H1 (cell line): ENCODE data around the gene ZBTB45. TPM values are rescaled to one million over a fixed set of nuclear protein-coding genes. Genes with fewer than 3 reads are reported as not detected.

Experiments
- CTCF ChIA-PET: fragments of 300-600 bp; sonication (Branson Sonifier 250); formaldehyde crosslinking; loops from one replicate; lab custom pipeline; 2021; ENCODE audit not compliant: partially characterized antibody; lab: Charles Lee
- POLR2A ChIA-PET: fragments of 300-600 bp; sonication (Branson Sonifier 250); formaldehyde crosslinking; loops from one replicate; lab custom pipeline; 2021; ENCODE audit warnings: inconsistent platforms; ENCODE audit not compliant: partially characterized antibody; lab: Charles Lee
- DNase-seq, 2 experiments: peaks; one replicate each; pipeline versions ENCODE4 v3.0.0 to v3.0.0-alpha.2; 2010 to 2022; ENCODE audit warnings: low spot score in 2 of 2, low read depth in 1 of 2, mixed read lengths in 1 of 2
- FAIRE-seq: peaks from 2 replicates; lab custom pipeline; 2011; peaks lifted over from hg19 to GRCh38; lab: Jason Lieb, UNC
- H2AFZ ChIP-seq: 2 replicates; pipeline ENCODE4 v1.8.1; 2012; ENCODE audit warnings: low read length, inconsistent platforms
- H2AK5ac ChIP-seq: 2 replicates; pipeline ENCODE4 v1.6.1; 2013; ENCODE audit warnings: low read depth, low read length
- H2BK120ac ChIP-seq: replicated peaks from 2 replicates; pipeline ENCODE3; 2013; ENCODE audit warnings: low read depth, low read length, inconsistent platforms
- H2BK12ac ChIP-seq: 2 replicates; pipeline ENCODE4 v1.6.1; 2013; ENCODE audit warnings: low read depth, low read length
- H2BK15ac ChIP-seq: 2 replicates; pipeline ENCODE4 v1.6.1; 2013; ENCODE audit warnings: low read length
- H2BK20ac ChIP-seq: 2 replicates; pipeline ENCODE4 v1.6.1; 2013; ENCODE audit warnings: low read length
- H2BK5ac ChIP-seq: 2 replicates; pipeline ENCODE4 v1.6.1; 2013; ENCODE audit warnings: low read depth, low read length
- H3K14ac ChIP-seq: 2 replicates; pipeline ENCODE4 v1.6.1; 2013; ENCODE audit warnings: inconsistent platforms; ENCODE audit not compliant: insufficient read length
- H3K18ac ChIP-seq: 2 replicates; pipeline ENCODE4 v1.6.1; 2013; ENCODE audit warnings: low read length; ENCODE audit errors: extremely low read depth
- H3K23ac ChIP-seq: 2 replicates; pipeline ENCODE4 v1.6.1; 2013; ENCODE audit warnings: inconsistent platforms; ENCODE audit not compliant: insufficient read length
- H3K23me2 ChIP-seq: 2 replicates; pipeline ENCODE4 v1.6.1; 2013; ENCODE audit warnings: low read depth, low read length
- H3K27ac ChIP-seq: 2 replicates; pipeline ENCODE4 v1.6.1; 2011; ENCODE audit warnings: low read depth, low read length, inconsistent platforms
- H3K27me3 ChIP-seq, 4 experiments: replicated peaks in 1 of 4; 1 replicate in 1 of 4; 2 replicates in 3 of 4; pipeline versions ENCODE4 v1.6.1 to v1.8.1; 2011 to 2013; ENCODE audit warnings: low read length in 3 of 4, mild to moderate bottlenecking in 3 of 4, inconsistent platforms in 2 of 4, mixed read lengths in 2 of 4, moderate library complexity in 1 of 4; ENCODE audit not compliant: control insufficient read depth in 3 of 4, insufficient read depth in 3 of 4; ENCODE audit errors: extremely low read depth in 1 of 4
- H3K36me3 ChIP-seq, 4 experiments: 2 replicates each; pipeline versions ENCODE4 v1.6.1 to v1.8.1; 2011 to 2013; ENCODE audit warnings: mild to moderate bottlenecking in 4 of 4, low read length in 3 of 4, moderate library complexity in 2 of 4, control low read depth in 1 of 4, inconsistent platforms in 1 of 4; ENCODE audit not compliant: insufficient read depth in 4 of 4, control insufficient read depth in 2 of 4
- H3K4ac ChIP-seq: replicated peaks from 2 replicates; pipeline ENCODE3; 2013; ENCODE audit warnings: low read length, low read depth, mixed read lengths, inconsistent platforms; ENCODE audit not compliant: insufficient read length
- H3K4me1 ChIP-seq, 4 experiments: replicated peaks in 1 of 4; 1 replicate in 1 of 4; 2 replicates in 3 of 4; pipeline versions ENCODE4 v1.6.1 to v1.8.1; 2011 to 2013; ENCODE audit warnings: low read length in 3 of 4, inconsistent platforms in 2 of 4, mixed read lengths in 1 of 4; ENCODE audit not compliant: insufficient read depth in 4 of 4, control insufficient read depth in 3 of 4
- H3K4me2 ChIP-seq, 2 experiments: 2 replicates each; pipeline versions ENCODE4 v1.6.1 to v1.8.1; 2011 to 2013; ENCODE audit warnings: low read depth in 2 of 2, low read length in 2 of 2, control low read depth in 1 of 2, inconsistent platforms in 1 of 2, mild to moderate bottlenecking in 1 of 2; ENCODE audit not compliant: insufficient read depth in 1 of 2
- H3K4me3 ChIP-seq, 4 experiments: fragments of 200-600, 300-600 bp in 1 of 4; sonication (generic), shearing (Covaris generic), sonication (Bioruptor Twin) in 1 of 4; 2 replicates each; pipeline versions ENCODE4 v1.5.1 to v1.8.1; 2011 to 2016; ENCODE audit warnings: low read length in 4 of 4, low read depth in 3 of 4, control low read depth in 2 of 4, inconsistent platforms in 2 of 4, mild to moderate bottlenecking in 2 of 4, mixed read lengths in 1 of 4, moderate library complexity in 1 of 4; ENCODE audit not compliant: insufficient read depth in 2 of 4; ENCODE audit errors: extremely low read depth in 1 of 4
- H3K56ac ChIP-seq: replicated peaks from 2 replicates; pipeline ENCODE3; 2013; ENCODE audit warnings: low read depth, mild to moderate bottlenecking, mixed read lengths, low read length, inconsistent platforms; ENCODE audit not compliant: insufficient read length
- H3K79me1 ChIP-seq: 2 replicates; pipeline ENCODE4 v1.6.1; 2013; ENCODE audit warnings: low read depth, low read length, control low read depth
- H3K79me2 ChIP-seq, 2 experiments: 2 replicates each; pipeline versions ENCODE4 v1.6.1 to v1.8.1; 2012 to 2013; ENCODE audit warnings: low read length in 2 of 2, mild to moderate bottlenecking in 2 of 2, inconsistent platforms in 1 of 2; ENCODE audit not compliant: insufficient read depth in 2 of 2, control insufficient read depth in 1 of 2
- H3K9ac ChIP-seq, 4 experiments: replicated peaks in 1 of 4; 1 replicate in 1 of 4; 2 replicates in 3 of 4; pipeline versions ENCODE4 v1.6.1 to v1.8.1; 2011 to 2013; ENCODE audit warnings: low read depth in 3 of 4, low read length in 3 of 4, control low read depth in 2 of 4, mild to moderate bottlenecking in 2 of 4, moderate library complexity in 2 of 4, inconsistent platforms in 1 of 4; ENCODE audit errors: extremely low read depth in 1 of 4
- H3K9me3 ChIP-seq, 2 experiments: 2 replicates each; pipeline versions ENCODE4 v1.6.1 to v1.8.1; 2012 to 2013; ENCODE audit warnings: mild to moderate bottlenecking in 2 of 2, moderate library complexity in 2 of 2, control low read depth in 1 of 2, inconsistent platforms in 1 of 2, low read depth in 1 of 2, low read length in 1 of 2, mixed read lengths in 1 of 2; ENCODE audit not compliant: insufficient read depth in 2 of 2
- H4K20me1 ChIP-seq, 2 experiments: replicated peaks in 1 of 2; 2 replicates each; pipeline versions ENCODE3 to v1.8.1; 2011 to 2013; ENCODE audit warnings: inconsistent platforms in 2 of 2, low read length in 2 of 2, mild to moderate bottlenecking in 1 of 2; ENCODE audit not compliant: insufficient read depth in 2 of 2, control insufficient read depth in 1 of 2
- H4K5ac ChIP-seq: 2 replicates; pipeline ENCODE4 v1.6.1; 2013; ENCODE audit warnings: low read length, low read depth, mixed read lengths, inconsistent platforms; ENCODE audit not compliant: insufficient read length
- H4K8ac ChIP-seq: 2 replicates; pipeline ENCODE4 v1.8.0; 2013; ENCODE audit warnings: mild to moderate bottlenecking, moderate library complexity, low read length, inconsistent platforms; ENCODE audit not compliant: insufficient read depth; ENCODE audit errors: extremely low read depth
- H4K91ac ChIP-seq: replicated peaks from 2 replicates; pipeline ENCODE3; 2013; ENCODE audit warnings: low read length, mixed read lengths, inconsistent platforms; ENCODE audit not compliant: insufficient read length
- POLR2AphosphoS5 ChIP-seq: IDR thresholded peaks from 2 replicates; pipeline ENCODE4 v1.6.1; 2011; ENCODE audit warnings: low read depth, low read length
- SRF ChIP-seq: IDR thresholded peaks from 2 replicates; pipeline ENCODE4 v1.6.1; 2011; ENCODE audit warnings: mild to moderate bottlenecking, low read depth, low read length, moderate library complexity
- WGBS, 2 experiments: shearing (Covaris generic) in 1 of 2; methylation state at CpG; one replicate each; pipeline versions ENCODE4 v1.1.6 to v1.1.7; 2013 to 2015; ENCODE audit warnings: low lambda C conversion rate in 2 of 2, mixed read lengths in 2 of 2, inconsistent platforms in 1 of 2, low coverage in 1 of 2, missing lambda C conversion rate in 1 of 2; ENCODE audit not compliant: insufficient replicate concordance in 2 of 2, insufficient coverage in 1 of 2, insufficient read length in 1 of 2; ENCODE audit errors: extremely low coverage in 1 of 2, missing lambda C conversion rate in 1 of 2; 5-methylcytosine and 5-hydroxymethylcytosine counted together
- polyA plus RNA-seq, 7 experiments: library from polyadenylated mRNA; depleted of rRNA in 3 of 7; stranded (reverse) in 5 of 7; unstranded in 2 of 7; fragments of >200 nt in 5 of 7; fragments of 200-250 nt in 2 of 7; gene quantifications; 1 replicate in 5 of 7; 2 replicates in 1 of 7; 4 replicates in 1 of 7; pipeline versions ENCODE4 v1.2.1 to v1.2.3, GENCODE V29; 2011 to 2013; ENCODE audit warnings: missing spikeins in 2 of 7, mixed read lengths in 2 of 7
- total RNA-seq: library from RNA; stranded (reverse); fragmentation: NEBNext Ultra II Directional; extraction: Animal tissue kit (Norgen Biotek cat#: 25700); gene quantifications from 2 replicates; pipeline ENCODE4 v1.2.1, GENCODE V29; 2021

Gene ZBTB45
- total and polyA plus RNA-seq, 2 of the 8 experiments (the other 6 are each of a cell fraction or from before 2014, with no cell fraction given) = 16.9 to 17.2 TPM

DNA sequence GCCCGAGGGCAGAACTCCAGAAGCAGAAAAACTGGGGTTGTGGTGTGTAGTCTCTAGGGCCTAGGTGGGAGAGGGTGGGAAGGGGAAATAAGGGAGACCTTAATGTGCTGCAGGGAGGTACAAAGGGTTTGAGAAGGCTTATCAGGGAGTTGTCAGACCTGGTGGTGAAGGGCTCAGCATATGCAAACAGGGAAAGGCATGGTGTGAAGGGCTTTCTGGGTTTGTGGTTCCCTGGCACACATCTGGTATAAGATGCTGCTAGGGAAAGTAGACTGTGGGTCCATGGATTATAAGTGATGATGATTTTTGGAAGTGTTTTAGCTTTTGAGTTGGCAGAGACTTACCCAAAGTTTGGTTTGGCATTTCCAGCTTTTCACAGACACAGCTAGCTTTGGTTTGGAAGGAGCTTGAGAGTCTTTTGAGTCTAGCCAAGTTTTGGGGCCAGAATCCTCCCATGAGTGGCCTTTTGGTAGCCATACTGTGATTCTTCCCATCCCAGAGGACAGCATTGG, 26.5 kb upstream of the ZBTB45 start:
- Histone ChIP-seq H3K79me1 (peaks cover 17% of the 10 kb centered on the region), H2BK5ac (peak overlapping the region; percentile 1; the same call in 1 of the 2 replicates), H3K36me3 (peaks cover 39 to 60% (median 51%) of the 10 kb centered on the region in 4 experiments), H3K18ac (no peak overlapping the region), H2AK5ac (no peak overlapping the region), H2BK120ac (no peak overlapping the region), H4K20me1 (peaks cover 40 to 53% of the 10 kb centered on the region in 2 experiments), H2AFZ (no peak overlapping the region), H3K27ac (no peak overlapping the region), H3K27me3 (peaks cover 0 to 12% (median 6%) of the 10 kb centered on the region in 4 experiments; a peak in 5 of 7 replicates), H3K14ac (no peak overlapping the region), H3K4me1 (peaks cover 3 to 10% (median 5%) of the 10 kb centered on the region in 4 experiments; a peak in 6 of 7 replicates), H3K9me3 (no peaks in the 10 kb centered on the region), H4K5ac (no peak overlapping the region), H3K4me2 (peak overlapping the region; percentile 92 to 98), H2BK20ac (no peak overlapping the region), H2BK15ac (no peak overlapping the region), H3K23ac (no peak overlapping the region), H2BK12ac (no peak overlapping the region), H4K8ac (no peak overlapping the region), H3K4ac (no peak overlapping the region), H3K9ac (peak overlapping the region in 3 of 4 experiments; percentile 48 to 96 (median 92); a peak in 5 of 7 replicates), H3K23me2 (peaks cover 13% of the 10 kb centered on the region), H3K79me2 (peaks cover 28 to 49% of the 10 kb centered on the region in 2 experiments), H3K4me3 (peak overlapping the region; percentile 89 to 100 (median 94)), H4K91ac (no peak overlapping the region), H3K56ac (no peak overlapping the region)
- DNase-seq (no peak), FAIRE-seq (no peak)
- ChIA-PET CTCF (interaction anchor here (1.9 to 3.6 kb wide), 2 partner anchors 8 to 27 kb away, joined by 9 to 21 read pairs; partner anchors contain the start of genes CHMP2A and ZBTB45), POLR2A (interaction anchor here (0.9 to 13.8 kb wide), 13 partner anchors 8 to 184 kb away, joined by 3 to 650 read pairs (median 9); partner anchors contain the start of genes CHMP2A, MZF1, SLC27A5 and UBE2M)
- 79% methylated on average over 1 of the region's 1 CpG; no CpG with 5 or more reads in 1 of the 2 experiments for WGBS, 2 experiments
- TF ChIP-seq POLR2AphosphoS5 (peak; percentile 8; the same call in 1 of the 2 replicates), SRF (no peak)
